GM13976 (cell line): Measurements from ENCODE around the gene LIMCH1.
A peak's percentile ranks its signal among the peaks of the same experiment; 100 is the strongest.

Source experiments
- DNase-seq: peaks from one replicate; pipeline ENCODE4 v3.0.0; 2012; ENCODE audit warnings: low spot score
- CTCF ChIP-seq: IDR thresholded peaks from 2 replicates; pipeline ENCODE4 v1.5.1; 2012; ENCODE audit warnings: borderline replicate concordance, mild to moderate bottlenecking; ENCODE audit not compliant: insufficient read depth; ENCODE audit errors: extremely low read depth, missing control alignments, control extremely low read depth
- in situ Hi-C: fragments of 300-500 bp; cut with MboI; formaldehyde crosslinking; loops from one replicate; pipeline ENCODE4 v1.12.0; 2022; ENCODE audit warnings: low sequenced_read_pairs, mixed read lengths, inconsistent platforms; ENCODE audit not compliant: unreplicated experiment

LIMCH1 gene

DNA sequence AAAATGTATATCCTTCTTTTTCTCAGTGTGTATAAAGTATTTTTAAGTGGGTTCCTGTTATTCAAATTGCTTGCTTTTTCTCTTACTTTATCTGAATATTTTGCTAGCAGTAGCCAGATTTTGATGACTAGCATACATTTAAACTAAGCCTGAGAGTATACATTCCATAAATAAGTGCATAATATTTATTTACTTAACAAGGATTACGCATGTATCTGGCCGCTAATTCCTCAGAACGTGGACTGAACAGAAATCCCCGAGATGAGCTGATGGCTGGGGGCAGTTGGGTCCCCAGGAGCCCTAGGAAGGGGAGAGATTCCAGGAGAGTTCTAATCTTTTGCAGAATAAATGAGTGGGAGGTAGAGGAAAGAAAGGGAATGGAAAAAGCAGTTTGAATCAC lies 119.6 kb downstream of the LIMCH1 start:
- TF ChIP-seq CTCF, result no peak
- in situ Hi-C loops, result no loop called here
- DNase-seq, result no peak

- no peak for TF ChIP-seq CTCF
- no peak for DNase-seq
- in situ Hi-C loops, result no loop called here
Observed at GRCh38 chr4:41658163-41658562, 120.2 kb downstream of the LIMCH1 start.

GRCh38 chr4:41660352-41660751 lies 122.4 kb downstream of the LIMCH1 start:
- DNase-seq, result no peak
- TF ChIP-seq CTCF, result no peak
- in situ Hi-C loops, result loop anchor here (10.0 kb wide), 1 partner anchor 376 kb away; no protein-coding TSS in a partner anchor

- peak; percentile 49 for DNase-seq
- in situ Hi-C loops, result loop anchor here (10.0 kb wide), 1 partner anchor 377 kb away; no protein-coding TSS in a partner anchor
- peak; percentile 70 for TF ChIP-seq CTCF
Observed at GRCh38 chr4:41661442-41662076, 123.6 kb downstream of the LIMCH1 start.

GRCh38 chr4:41665636-41666207 lies 127.8 kb downstream of the LIMCH1 start:
- no peak for TF ChIP-seq CTCF
- DNase-seq, result no peak
- in situ Hi-C loops, result loop anchor here (10.0 kb wide), 1 partner anchor 381 kb away; no protein-coding TSS in a partner anchor

GRCh38 chr4:41668024-41668423 lies 130.1 kb downstream of the LIMCH1 start:
- no peak for TF ChIP-seq CTCF
- in situ Hi-C loops, result loop anchor here (10.0 kb wide), 1 partner anchor 383 kb away; no protein-coding TSS in a partner anchor
- no peak for DNase-seq
